ENCODE data around the gene BMP2K.

BMP2K gene

DNA sequence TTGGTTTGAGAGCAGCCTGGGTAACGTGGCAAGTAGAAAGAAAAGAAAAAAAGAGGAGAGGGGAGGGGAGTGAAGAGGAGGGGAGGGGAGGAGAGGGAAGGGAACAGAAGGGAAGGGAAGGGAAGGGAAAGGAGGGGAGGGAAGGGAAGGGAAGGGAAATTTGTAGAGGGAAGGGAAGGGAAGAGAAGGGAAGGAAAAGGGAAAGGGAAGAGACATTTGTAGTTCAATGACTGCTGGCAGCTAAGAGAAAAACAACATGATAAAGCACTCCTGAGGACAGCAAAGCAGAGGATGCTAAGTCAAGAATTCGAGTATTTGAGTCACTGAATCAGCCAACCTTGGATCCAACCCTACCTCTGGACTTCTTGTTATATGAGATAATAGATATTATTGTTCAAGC lies 38.2 kb upstream of the BMP2K start:
- no peak overlapping the region for H3K4me3 ChIP-seq (ENCODE audit: low read depth, low read length)
- TF ChIP-seq, protein P1, sequence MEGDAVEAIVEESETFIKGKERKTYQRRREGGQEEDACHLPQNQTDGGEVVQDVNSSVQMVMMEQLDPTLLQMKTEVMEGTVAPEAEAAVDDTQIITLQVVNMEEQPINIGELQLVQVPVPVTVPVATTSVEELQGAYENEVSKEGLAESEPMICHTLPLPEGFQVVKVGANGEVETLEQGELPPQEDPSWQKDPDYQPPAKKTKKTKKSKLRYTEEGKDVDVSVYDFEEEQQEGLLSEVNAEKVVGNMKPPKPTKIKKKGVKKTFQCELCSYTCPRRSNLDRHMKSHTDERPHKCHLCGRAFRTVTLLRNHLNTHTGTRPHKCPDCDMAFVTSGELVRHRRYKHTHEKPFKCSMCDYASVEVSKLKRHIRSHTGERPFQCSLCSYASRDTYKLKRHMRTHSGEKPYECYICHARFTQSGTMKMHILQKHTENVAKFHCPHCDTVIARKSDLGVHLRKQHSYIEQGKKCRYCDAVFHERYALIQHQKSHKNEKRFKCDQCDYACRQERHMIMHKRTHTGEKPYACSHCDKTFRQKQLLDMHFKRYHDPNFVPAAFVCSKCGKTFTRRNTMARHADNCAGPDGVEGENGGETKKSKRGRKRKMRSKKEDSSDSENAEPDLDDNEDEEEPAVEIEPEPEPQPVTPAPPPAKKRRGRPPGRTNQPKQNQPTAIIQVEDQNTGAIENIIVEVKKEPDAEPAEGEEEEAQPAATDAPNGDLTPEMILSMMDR (IDR thresholded peaks at IDR 0.05; ENCODE audit: low read depth, low read length): no peak

DNA sequence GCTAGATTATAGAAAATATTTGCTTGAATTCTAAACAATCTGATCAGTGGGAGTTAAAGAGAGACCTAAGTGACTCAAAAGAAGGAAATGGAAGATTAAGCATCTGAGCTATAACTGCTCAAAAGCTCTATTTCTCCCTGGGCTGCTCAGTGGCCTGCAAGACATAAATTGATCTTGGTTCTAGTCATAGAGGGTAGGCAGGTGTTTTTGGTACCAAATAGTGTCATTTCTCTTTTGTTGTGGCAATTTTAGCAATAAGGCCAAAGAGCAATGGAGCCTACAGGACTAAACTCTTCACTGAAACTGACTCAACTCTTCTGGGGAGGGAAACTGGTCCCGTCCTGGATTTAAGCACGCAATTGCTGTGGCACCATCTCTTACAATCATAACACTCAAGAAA lies 33.9 kb upstream of the BMP2K start:
- TF ChIP-seq, protein P1 (IDR thresholded peaks at IDR 0.05; ENCODE audit: low read depth, low read length): no peak
- no peak overlapping the region for H3K4me3 ChIP-seq (ENCODE audit: low read depth, low read length)

DNA sequence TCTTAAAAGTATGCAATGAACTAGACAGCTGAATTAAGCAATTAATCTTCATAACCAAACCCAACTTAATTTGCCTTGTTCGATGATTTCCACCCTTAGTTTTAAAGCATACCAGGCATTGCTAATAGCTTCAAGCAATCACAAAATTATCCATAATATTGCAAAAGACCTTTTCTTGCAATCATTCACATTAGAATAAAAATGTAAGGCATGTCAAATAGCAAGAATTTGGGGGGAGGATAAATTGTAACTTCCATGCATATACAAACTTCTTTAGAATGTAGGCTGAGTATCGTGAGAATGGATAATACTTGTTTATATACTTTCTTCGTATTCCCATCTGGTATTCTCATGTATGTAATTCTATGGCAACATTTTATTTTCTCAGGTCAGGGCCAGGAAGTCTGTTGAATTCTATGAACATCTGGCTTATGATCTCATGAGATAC lies 28.7 kb upstream of the BMP2K start:
- TF ChIP-seq, protein P1 (IDR thresholded peaks at IDR 0.05; ENCODE audit: low read depth, low read length): no peak
- H3K4me3 ChIP-seq (ENCODE audit: low read depth, low read length): no peak overlapping the region

DNA sequence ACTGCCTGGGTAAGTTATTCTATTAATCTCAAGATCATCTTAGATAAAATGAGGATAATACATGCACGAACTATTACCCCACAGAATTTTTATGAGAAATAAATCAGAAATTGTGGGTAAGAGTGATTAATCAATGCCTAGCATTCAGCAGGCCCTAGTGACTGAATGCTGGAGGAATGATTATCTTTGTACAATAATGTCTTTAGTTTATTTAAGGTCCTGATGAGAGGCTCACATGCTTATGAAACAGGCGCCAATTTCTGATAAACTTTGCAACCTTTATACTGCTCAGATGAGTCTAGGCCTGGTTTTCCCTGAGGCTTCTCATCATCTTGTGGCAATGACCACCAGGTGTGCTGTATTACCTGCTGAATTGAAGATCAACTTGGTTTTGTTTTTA lies 27.8 kb upstream of the BMP2K start:
- TF ChIP-seq, protein P1 (IDR thresholded peaks at IDR 0.05; ENCODE audit: low read depth, low read length): no peak
- no peak overlapping the region for H3K4me3 ChIP-seq (ENCODE audit: low read depth, low read length)

DNA sequence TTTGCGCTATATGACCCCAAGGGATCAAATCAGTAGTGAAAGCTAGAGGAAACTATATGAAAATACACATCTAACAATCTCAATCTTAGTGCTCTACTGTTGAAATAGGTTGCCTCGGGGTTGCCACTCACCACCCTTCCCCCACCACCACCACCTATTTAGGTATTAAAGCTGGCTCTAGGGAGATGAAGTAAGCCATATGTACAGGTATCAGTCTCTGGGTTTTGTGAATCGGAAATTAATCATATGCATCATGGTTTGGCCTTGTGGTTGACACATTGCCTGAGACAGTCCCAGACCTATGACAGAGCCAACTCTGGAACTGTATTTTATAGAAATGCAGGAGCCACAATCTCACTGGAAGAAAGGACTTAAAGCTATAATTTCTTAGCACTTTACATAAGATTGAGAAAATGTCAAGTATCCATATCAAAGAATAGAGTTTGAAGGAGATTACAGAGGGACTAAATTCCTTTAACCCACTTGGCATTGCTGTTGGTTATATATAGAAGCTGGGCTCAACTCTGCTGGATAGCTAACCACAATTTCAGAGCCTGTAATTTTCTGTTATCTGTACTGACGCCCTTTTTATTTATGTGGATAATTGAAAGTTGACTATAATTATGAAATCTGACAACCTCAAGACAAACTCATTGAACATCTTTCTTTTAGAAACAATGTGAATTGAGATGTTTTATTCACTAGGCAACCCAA lies 26.7 kb upstream of the BMP2K start:
- H3K4me3 ChIP-seq (ENCODE audit: low read depth, low read length): no peak overlapping the region
- TF ChIP-seq, protein P1 (IDR thresholded peaks at IDR 0.05; ENCODE audit: low read depth, low read length): no peak

DNA sequence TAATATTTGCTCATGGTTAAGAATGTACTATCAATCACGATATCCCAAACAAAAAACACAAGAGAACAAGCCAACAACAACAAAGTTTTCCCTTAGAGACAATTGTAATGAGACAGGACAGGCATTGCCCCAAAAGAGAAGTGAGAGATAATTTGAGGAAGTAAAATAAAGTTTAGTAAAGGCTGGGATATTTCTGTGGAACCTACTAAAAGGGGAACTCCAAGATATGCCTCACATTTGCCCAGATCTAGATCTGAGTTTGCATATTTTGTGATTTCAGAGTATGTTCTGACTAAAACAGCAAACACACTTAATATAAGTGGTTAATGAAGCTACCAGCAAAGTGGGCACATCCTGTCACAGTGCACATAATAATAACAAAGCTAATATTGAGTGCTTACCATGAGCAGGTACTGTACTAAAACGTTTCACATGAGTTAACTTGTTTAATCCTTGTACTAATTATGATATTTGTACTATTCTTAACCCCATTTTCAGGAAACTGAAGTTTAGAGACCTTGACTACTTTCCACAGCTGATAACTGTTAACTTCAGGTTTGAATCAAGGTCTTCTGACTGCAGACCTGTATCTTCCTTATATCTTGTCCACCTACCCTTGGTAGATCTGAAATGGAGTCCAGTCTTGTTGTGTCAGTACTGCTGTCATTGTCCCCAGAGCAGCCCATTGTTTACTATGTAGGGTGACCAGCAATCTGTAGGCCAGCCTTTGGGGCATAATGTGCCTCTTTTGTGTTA lies 26.0 kb upstream of the BMP2K start:
- TF ChIP-seq, protein P1 (IDR thresholded peaks at IDR 0.05; ENCODE audit: low read depth, low read length): no peak

DNA sequence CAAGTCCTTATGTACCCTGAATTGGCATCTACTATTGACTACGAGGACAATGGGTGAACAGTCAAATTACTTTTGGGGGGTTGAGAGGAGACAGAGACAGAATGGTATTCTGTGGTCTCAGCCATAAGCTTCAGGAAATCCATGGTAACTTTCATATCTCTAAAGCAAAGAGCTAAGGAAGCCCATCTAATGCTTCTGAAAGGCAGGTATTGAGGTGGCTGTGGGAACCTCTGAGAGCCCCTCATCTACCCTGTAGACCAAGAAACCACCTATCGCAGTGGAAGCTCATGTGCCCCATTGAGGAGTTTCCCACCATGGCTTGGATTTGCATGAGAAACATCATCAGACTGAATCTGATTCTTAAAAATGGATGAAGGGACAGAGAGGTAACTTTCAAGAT lies 23.1 kb upstream of the BMP2K start:
- H3K4me3 ChIP-seq (ENCODE audit: low read depth, low read length): no peak overlapping the region
- TF ChIP-seq, protein P1 (IDR thresholded peaks at IDR 0.05; ENCODE audit: low read depth, low read length): no peak

More for the DNA sequence above, 26.0 kb upstream of the BMP2K start:
- H3K4me3 ChIP-seq (ENCODE audit: low read depth, low read length): no peak overlapping the region
